GM18520 (cell line): ENCODE measurements around the gene MIGA1.
A peak's percentile ranks its signal among the peaks of the same experiment; 100 is the strongest.
"Not testable (repeated sequence)": the region's sequence is repeated elsewhere in the genome, so short reads cannot be mapped to it uniquely, and the experiment has no call there.

Experiments used
- ATAC-seq: cut with Tn5 transposase; IDR thresholded peaks from one replicate; pipeline ENCODE4 v1.9.1; 2021; ENCODE audit not compliant: unreplicated experiment

Gene MIGA1

DNA sequence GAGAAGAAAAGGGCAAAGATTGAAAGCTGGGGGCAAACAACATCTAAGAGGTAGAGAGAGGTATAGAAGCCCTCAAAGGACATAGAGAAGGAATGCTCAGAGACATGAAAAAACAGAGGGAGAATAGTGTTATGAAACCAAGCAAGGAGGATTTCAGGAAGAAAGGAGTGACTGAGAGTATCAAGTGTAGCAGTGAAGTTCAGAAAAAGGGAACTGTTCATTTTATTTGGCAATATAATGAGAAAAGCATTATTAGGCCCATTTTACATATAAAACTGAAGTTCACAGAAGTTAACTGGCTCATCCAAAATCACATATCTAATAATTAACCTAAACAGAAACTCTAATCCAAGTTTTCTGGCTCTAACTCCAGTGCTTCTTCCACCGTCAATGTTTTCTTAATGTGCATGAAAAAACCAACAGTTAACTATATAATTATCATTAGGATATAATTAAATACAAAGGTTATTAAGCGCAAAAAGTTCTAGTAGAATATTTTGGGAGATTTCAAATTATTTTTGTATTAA lies 126.6 kb downstream of the MIGA1 start:
- ATAC-seq = no peak

GRCh38 chr1:77906624-77907023 lies 127.2 kb downstream of the MIGA1 start:
- no peak for ATAC-seq

DNA sequence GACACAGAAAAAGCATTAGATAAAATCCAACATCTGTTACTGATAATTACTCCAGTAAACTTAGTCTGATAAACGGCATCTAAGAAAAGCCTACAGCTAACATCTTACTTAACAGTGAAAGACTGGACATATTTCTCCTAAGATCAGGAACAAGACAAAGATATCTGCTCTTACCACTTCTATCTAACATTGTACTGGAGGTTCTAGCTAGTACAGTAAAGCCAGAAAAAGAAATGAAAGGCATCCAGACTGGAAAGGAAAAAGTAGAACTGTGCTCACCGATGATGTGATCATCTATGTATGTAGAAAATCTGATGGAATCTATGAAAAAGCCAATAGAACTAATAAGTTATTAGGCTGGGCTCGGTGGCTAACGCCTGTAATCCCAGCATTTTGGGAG lies 130.7 kb downstream of the MIGA1 start:
- no peak for ATAC-seq

DNA sequence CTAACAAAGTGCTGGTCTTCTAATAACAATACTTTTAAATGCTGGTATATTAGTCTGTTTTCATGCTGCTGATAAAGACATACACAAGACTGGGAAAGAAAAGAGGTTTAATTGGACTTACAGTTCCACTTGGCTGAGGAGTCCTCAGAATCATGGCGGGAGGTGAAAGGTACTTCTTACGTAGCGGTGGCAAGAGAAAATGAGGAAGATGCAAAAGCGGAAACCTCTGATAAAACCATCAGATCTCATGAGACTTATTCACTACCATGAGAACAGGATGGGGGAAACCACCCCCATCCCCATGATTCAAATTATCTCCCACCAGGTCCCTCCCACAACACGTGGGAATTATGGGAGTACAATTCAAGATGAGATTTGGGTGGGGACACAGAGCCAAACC lies 139.5 kb downstream of the MIGA1 start:
- ATAC-seq = not testable (repeated sequence)

DNA sequence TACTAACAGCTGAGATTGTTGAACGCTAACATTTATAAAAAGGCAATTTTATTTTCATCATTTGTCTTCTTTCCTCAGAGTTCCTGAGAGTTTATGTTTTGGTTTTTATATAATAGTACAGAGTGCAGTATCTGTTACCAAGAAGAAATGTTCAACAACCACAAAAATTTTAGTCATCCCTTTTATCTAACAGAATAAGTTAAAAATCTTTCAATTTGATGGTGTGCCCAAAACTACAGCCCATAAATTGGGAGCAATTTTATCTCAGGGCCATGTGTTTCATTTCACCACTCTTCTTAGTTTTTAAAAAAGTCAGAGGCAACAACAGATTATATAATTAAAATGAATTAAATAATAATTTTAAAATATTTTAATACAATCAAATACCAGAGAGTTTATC lies 146.1 kb downstream of the MIGA1 start:
- no peak for ATAC-seq

- ATAC-seq = no peak
Measured at GRCh38 chr1:77925956-77926355, 146.5 kb downstream of the MIGA1 start.

GRCh38 chr1:77926561-77927357 lies 147.3 kb downstream of the MIGA1 start:
- peak; percentile 52 for ATAC-seq

DNA sequence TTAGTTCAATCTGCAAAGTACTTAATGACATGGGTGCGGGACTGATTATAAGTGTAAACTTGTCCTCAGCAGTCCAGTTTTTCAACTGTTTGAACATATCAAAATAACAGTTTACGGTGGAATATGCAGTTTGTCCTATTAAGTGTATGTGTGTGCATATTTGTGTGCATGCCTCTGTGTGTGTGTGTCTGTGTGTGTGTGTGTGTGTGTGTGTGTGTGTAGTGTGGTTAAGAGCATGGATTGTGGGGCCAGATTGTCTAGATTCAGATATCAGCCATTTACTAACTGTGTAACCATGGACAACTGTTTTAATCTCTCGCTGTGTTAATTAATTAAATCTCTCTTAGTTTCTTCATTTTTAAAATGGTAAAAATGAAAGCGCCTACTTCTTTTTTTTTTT lies 148.0 kb downstream of the MIGA1 start:
- ATAC-seq = no peak
